AG09309 (cell line): ENCODE results near the gene LITAFD.

ENCODE experiments used
- DNase-seq: peaks from one replicate; pipeline ENCODE4 v3.0.0-alpha.2; 2010; ENCODE audit warnings: low read depth
- H3K4me3 ChIP-seq: 2 replicates; pipeline ENCODE4 v1.5.1; 2011; ENCODE audit warnings: mild to moderate bottlenecking, low read depth, low read length, moderate library complexity; ENCODE audit not compliant: control insufficient read depth
- TF ChIP-seq, protein P1 (sequence below): IDR thresholded peaks from 2 replicates; pipeline ENCODE4 v1.5.1; 2011; ENCODE audit warnings: mild to moderate bottlenecking, low read depth, low read length, inconsistent platforms; ENCODE audit not compliant: insufficient read depth, control insufficient read depth; ENCODE audit errors: missing control alignments

Gene LITAFD

GRCh38 chr16:8923199-8923598 is 41.0 kb downstream of the LITAFD start:
- DNase-seq = no peak
- TF ChIP-seq, protein P1, sequence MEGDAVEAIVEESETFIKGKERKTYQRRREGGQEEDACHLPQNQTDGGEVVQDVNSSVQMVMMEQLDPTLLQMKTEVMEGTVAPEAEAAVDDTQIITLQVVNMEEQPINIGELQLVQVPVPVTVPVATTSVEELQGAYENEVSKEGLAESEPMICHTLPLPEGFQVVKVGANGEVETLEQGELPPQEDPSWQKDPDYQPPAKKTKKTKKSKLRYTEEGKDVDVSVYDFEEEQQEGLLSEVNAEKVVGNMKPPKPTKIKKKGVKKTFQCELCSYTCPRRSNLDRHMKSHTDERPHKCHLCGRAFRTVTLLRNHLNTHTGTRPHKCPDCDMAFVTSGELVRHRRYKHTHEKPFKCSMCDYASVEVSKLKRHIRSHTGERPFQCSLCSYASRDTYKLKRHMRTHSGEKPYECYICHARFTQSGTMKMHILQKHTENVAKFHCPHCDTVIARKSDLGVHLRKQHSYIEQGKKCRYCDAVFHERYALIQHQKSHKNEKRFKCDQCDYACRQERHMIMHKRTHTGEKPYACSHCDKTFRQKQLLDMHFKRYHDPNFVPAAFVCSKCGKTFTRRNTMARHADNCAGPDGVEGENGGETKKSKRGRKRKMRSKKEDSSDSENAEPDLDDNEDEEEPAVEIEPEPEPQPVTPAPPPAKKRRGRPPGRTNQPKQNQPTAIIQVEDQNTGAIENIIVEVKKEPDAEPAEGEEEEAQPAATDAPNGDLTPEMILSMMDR = no peak
- H3K4me3 ChIP-seq = no peak overlapping the region

GRCh38 chr16:8924214-8924613 is 42.1 kb downstream of the LITAFD start:
- TF ChIP-seq, protein P1 = no peak
- H3K4me3 ChIP-seq = no peak overlapping the region
- DNase-seq = no peak

DNA sequence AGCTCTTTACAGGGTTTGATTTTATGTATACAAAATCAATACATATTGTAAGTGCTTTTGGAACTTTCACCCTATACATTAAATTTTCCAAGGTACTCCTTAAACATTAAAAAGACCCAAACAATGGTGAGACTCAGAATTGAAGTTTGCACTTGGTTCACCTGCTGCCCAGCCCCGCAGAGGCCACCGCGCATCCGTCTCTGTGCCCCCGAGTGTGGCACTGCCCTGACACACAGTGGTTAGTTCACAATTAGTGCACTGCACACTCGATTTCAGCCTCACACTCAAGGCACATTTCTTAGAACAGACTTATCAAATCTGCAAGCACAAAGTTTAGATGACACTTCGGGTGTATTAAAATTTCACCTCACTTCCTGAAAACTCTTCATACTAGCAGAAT is 43.3 kb downstream of the LITAFD start:
- DNase-seq = no peak
- H3K4me3 ChIP-seq = no peak overlapping the region
- TF ChIP-seq, protein P1 = no peak

DNA sequence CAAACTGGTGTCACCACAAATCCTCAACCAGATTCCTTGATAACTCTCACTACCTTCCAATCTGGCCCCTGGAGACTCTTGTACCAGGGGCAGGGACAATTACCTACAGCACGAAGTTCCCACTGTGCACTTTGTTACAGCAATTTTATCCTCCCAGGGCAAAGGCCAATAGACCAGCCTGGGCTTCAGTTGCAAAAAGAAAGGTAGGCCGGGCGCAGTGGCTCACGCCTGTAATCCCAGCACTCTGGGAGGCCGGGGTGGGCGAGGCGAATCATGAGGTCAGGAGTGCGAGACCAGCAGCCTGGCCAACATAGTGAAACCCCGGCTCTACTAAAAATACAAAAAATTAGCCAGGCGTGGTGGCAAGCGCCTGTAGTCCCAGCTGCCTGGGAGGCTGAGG is 44.7 kb downstream of the LITAFD start:
- no peak overlapping the region for H3K4me3 ChIP-seq
- no peak for DNase-seq
- TF ChIP-seq, protein P1 = no peak

DNA sequence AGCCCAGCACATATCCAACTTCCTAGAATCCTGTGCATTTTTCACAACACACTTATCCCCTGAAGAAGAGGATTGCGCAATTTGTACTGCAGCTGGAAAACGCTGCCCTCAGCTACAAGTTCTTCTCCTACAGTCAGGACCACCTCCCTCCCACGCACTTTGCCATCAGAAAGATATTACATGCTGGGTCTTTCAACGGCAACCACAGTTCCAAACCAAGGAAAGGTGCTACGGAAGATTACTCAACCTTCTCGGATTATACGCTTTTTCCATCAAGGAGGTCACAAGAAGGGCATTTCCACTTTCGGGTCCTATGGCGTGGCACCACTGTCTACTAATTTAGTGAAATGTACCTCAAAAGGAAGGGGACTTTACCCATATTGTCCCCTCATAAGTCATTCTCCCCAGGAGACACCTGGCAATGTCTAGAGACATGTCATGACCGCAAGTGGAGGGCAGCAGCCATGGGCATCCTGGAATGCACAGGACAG is 46.4 kb downstream of the LITAFD start:
- H3K4me3 ChIP-seq = no peak overlapping the region
- TF ChIP-seq, protein P1 = no peak
- DNase-seq = no peak

GRCh38 chr16:8929086-8929748 is 47.1 kb downstream of the LITAFD start:
- no peak overlapping the region for H3K4me3 ChIP-seq
- TF ChIP-seq, protein P1 = no peak
- no peak for DNase-seq
